ENCODE data around the gene SIAH2. TPM values are rescaled to one million over a fixed set of nuclear protein-coding genes. Genes with fewer than 3 reads are reported as not detected.

Gene SIAH2
- total and polyA plus RNA-seq, 12 donors: 22.1 to 216 (median 107) TPM

DNA sequence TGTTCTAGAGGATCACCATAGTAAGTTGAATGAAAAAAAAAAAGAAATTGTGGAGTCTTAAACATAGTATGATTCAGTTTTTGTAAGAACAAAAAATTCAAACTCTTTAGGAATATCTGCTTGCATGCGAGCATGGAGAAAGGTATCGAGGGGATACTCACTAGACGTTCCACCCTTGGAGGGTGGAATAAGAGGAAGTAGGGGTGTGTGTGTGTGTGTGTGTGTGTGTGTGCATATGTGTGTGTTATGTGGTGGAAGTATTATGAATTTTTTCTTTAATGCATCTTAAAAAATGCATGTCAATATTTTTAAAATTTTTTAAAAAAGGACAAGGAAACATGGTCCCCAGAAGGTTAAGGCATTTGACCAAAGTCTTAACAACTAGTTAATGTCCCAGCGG is 26.5 kb upstream of the SIAH2 start:
- TF ChIP-seq, protein P1, sequence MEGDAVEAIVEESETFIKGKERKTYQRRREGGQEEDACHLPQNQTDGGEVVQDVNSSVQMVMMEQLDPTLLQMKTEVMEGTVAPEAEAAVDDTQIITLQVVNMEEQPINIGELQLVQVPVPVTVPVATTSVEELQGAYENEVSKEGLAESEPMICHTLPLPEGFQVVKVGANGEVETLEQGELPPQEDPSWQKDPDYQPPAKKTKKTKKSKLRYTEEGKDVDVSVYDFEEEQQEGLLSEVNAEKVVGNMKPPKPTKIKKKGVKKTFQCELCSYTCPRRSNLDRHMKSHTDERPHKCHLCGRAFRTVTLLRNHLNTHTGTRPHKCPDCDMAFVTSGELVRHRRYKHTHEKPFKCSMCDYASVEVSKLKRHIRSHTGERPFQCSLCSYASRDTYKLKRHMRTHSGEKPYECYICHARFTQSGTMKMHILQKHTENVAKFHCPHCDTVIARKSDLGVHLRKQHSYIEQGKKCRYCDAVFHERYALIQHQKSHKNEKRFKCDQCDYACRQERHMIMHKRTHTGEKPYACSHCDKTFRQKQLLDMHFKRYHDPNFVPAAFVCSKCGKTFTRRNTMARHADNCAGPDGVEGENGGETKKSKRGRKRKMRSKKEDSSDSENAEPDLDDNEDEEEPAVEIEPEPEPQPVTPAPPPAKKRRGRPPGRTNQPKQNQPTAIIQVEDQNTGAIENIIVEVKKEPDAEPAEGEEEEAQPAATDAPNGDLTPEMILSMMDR (IDR thresholded peaks at IDR 0.05): no peak
- TF ChIP-seq POLR2A (IDR thresholded peaks at IDR 0.05): no peak
- Histone ChIP-seq H3K36me3 (replicated peaks in 1 of 2) (no peaks in the 10 kb centered on the region), H3K27me3 (no peaks in the 10 kb centered on the region), H3K4me3 (no peak overlapping the region), H3K27ac (no peak overlapping the region), H3K9me3 (replicated peaks in 1 of 3) (no peaks in the 10 kb centered on the region), H3K4me1 (replicated peaks in 1 of 2) (no peaks in the 10 kb centered on the region)
- intact Hi-C loops (cut with DNase I): loop anchor here (5.0 to 10.0 kb wide), 2 partner anchors 73 to 355 kb away; no protein-coding TSS in a partner anchor
- DNase-seq: no peak
- 78 to 86% (median 82%) methylated on average over 4 of the region's 4 CpGs for WGBS, 4 donors

DNA sequence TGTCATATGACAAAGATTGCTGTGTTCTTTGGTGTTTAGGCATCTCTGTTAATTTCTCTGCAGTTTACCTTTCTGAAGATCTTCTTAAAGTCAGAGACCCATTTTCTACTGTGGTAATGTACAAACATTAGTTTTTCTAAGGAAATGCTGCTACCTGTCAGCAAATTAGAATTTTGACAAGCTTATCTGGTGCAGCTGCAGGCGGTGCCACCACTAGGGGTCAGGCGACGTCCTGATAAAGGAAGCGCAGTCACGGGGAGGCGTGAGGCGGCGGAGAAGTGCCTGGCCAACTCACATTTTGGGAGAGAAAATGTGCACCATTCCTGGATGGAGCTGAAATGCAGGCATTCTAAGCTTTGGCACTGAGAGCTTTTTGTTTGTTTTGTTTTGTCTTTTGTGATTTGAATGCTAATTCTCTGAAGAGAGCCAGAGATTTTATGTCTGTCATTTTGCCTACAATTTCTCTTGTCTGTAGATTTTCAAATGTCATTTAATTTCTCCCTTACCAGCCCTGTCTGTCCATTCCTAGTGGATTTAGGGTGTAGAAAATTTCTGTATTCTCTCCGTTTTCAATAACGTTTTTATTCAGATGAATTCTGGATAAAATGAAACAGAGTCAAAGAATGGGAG is 24.9 kb upstream of the SIAH2 start:
- Histone ChIP-seq H3K9me3 (replicated peaks in 1 of 3) (no peaks in the 10 kb centered on the region), H3K27me3 (no peaks in the 10 kb centered on the region), H3K4me1 (replicated peaks in 1 of 2) (no peaks in the 10 kb centered on the region), H3K27ac (no peak overlapping the region), H3K4me3 (no peak overlapping the region), H3K36me3 (replicated peaks in 1 of 2) (no peaks in the 10 kb centered on the region)
- WGBS, 4 donors: 2 to 4% (median 3%) methylated on average over 10 of the region's 10 CpGs
- DNase-seq: peak; percentile 86 to 93 (median 91)
- intact Hi-C loops (cut with DNase I): loop anchor here (5.0 to 10.0 kb wide), 2 partner anchors 74 to 357 kb away; no protein-coding TSS in a partner anchor
- TF ChIP-seq POLR2A (IDR thresholded peaks at IDR 0.05): no peak
- TF ChIP-seq, protein P1 (IDR thresholded peaks at IDR 0.05): peak; percentile 81 to 96 (median 91)

DNA sequence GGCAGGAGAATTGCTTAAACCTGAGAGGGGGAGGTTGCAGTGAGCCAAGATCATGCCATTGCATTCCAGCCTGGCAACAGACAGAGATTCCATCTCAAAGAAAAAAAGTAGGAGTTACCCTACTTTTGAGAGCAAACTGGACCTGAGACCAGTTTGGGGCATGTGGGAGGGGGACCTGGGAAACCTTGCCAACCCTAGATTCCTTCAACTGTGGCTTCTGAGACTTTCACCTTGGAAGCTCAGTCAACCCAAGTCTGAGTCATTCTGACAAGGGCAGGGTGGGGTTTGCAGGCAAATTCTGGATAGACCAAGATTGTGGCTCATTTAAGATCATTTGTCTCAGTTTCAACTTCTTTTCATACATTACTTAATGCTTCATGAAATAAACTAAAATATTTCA is 23.8 kb upstream of the SIAH2 start:
- no peak for DNase-seq
- no peak overlapping the region for H3K27ac ChIP-seq
- intact Hi-C loops (cut with DNase I): loop anchor here (5.0 to 10.0 kb wide), 2 partner anchors 76 to 358 kb away; no protein-coding TSS in a partner anchor
- no peaks in the 10 kb centered on the region for H3K4me1 ChIP-seq (replicated peaks in 1 of 2)
- H3K27me3 ChIP-seq: no peaks in the 10 kb centered on the region
- no peaks in the 10 kb centered on the region for H3K9me3 ChIP-seq (replicated peaks in 1 of 3)
- H3K4me3 ChIP-seq: no peak overlapping the region
- TF ChIP-seq, protein P1 (IDR thresholded peaks at IDR 0.05): no peak
- TF ChIP-seq POLR2A (IDR thresholded peaks at IDR 0.05): no peak
- H3K36me3 ChIP-seq (replicated peaks in 1 of 2): no peaks in the 10 kb centered on the region

DNA sequence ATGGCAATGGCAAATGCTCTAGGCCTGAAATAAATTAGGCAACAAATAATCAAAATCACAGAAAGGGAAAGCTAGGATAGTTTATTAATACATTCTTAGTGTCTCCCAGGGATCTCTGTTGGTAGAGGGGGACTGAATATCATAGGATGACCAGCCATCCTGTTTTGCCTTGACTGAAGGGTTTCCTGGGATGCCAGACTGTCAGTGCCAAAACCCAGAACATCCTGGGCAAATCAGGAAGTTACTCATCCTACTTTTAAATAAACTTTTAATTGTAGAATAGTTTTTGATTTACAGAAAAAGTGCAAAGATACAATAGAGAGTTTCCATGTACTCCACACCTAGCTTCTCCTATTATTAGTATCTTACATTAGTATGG is 21.8 kb upstream of the SIAH2 start:
- no peaks in the 10 kb centered on the region for H3K4me1 ChIP-seq (replicated peaks in 1 of 2)
- TF ChIP-seq, protein P1 (IDR thresholded peaks at IDR 0.05): no peak
- TF ChIP-seq POLR2A (IDR thresholded peaks at IDR 0.05): no peak
- H3K27ac ChIP-seq: no peak overlapping the region
- no peaks in the 10 kb centered on the region for H3K27me3 ChIP-seq
- intact Hi-C loops (cut with DNase I): loop anchor here (5.0 to 10.0 kb wide), 2 partner anchors 78 to 360 kb away; no protein-coding TSS in a partner anchor
- no peak for DNase-seq
- no peaks in the 10 kb centered on the region for H3K36me3 ChIP-seq (replicated peaks in 1 of 2)
- no peaks in the 10 kb centered on the region for H3K9me3 ChIP-seq (replicated peaks in 1 of 3)
- no peak overlapping the region for H3K4me3 ChIP-seq

Measured in adrenal gland (tissue), 12 donors.